GM13977 (cell line): ENCODE measurements around the gene CHD5.

Experiments
- DNase-seq: peaks from one replicate; pipeline ENCODE4 v3.0.0; 2012; ENCODE audit warnings: low spot score
- in situ Hi-C: fragments of 300-500 bp; cut with MboI; formaldehyde crosslinking; loops from one replicate; pipeline ENCODE4 v1.12.0; 2022; ENCODE audit warnings: low sequenced_read_pairs, low pct_unique_long_range_greater_than_20kb, mixed read lengths, inconsistent platforms; ENCODE audit not compliant: unreplicated experiment
- TF ChIP-seq, protein P1 (sequence below): IDR thresholded peaks from 2 replicates; pipeline ENCODE4 v1.5.1; 2012; ENCODE audit warnings: mild to moderate bottlenecking, control low read depth; ENCODE audit not compliant: insufficient read depth; ENCODE audit errors: extremely low read depth, missing control alignments

CHD5 gene

DNA sequence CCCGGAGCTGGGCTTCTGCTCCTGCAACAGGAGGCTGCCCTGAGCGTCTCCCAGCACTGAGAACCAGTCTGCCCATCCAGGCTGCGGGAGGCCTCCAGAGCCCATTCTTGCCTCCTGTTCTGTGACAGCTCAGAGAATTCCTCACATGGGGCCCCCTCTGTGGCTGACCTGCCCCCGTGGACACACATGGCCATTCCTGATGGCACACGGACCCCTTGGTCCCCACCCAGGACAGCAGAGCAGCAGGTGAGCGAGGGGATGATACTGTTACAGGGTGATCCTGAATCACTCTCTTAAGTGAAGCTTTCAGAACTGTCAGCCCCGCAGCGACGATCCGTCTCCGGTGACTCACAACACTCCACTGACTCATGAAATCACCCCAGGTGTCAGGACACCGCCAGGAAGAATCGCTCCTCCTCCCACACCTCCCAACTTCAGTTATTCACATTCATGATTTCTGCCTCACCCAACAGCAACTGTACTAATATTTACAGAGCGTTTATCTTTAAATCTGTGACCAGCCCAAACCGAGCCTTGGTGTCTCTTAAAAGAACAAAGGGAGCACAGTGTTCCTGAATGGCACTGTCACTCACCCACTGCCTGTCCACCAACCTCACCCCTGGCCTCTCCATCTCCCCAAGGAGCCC, 22.5 kb downstream of the CHD5 start:
- DNase-seq, result no peak
- in situ Hi-C loops, result no loop called here
- TF ChIP-seq, protein P1, sequence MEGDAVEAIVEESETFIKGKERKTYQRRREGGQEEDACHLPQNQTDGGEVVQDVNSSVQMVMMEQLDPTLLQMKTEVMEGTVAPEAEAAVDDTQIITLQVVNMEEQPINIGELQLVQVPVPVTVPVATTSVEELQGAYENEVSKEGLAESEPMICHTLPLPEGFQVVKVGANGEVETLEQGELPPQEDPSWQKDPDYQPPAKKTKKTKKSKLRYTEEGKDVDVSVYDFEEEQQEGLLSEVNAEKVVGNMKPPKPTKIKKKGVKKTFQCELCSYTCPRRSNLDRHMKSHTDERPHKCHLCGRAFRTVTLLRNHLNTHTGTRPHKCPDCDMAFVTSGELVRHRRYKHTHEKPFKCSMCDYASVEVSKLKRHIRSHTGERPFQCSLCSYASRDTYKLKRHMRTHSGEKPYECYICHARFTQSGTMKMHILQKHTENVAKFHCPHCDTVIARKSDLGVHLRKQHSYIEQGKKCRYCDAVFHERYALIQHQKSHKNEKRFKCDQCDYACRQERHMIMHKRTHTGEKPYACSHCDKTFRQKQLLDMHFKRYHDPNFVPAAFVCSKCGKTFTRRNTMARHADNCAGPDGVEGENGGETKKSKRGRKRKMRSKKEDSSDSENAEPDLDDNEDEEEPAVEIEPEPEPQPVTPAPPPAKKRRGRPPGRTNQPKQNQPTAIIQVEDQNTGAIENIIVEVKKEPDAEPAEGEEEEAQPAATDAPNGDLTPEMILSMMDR, result no peak

DNA sequence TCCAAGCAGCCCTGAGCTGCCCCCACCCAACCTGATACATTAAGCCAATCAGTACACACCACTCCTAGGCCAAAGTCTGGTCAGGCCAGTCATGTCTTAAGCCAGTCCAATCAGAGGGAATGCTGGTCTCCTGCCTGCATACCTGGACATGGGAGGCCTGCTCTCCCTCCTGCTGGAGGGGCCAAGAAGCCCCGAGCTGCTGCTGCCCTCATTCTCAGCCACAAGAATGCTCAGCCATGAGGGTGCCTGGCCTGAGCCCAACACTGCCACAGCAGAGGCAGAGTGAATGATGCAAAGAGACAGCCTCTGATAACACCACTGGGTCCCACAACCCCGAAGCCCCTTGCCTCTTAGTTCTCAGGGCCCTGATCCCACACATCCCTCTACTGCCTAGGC, 23.0 kb downstream of the CHD5 start:
- in situ Hi-C loops, result no loop called here
- TF ChIP-seq, protein P1, result no peak
- no peak for DNase-seq

DNA sequence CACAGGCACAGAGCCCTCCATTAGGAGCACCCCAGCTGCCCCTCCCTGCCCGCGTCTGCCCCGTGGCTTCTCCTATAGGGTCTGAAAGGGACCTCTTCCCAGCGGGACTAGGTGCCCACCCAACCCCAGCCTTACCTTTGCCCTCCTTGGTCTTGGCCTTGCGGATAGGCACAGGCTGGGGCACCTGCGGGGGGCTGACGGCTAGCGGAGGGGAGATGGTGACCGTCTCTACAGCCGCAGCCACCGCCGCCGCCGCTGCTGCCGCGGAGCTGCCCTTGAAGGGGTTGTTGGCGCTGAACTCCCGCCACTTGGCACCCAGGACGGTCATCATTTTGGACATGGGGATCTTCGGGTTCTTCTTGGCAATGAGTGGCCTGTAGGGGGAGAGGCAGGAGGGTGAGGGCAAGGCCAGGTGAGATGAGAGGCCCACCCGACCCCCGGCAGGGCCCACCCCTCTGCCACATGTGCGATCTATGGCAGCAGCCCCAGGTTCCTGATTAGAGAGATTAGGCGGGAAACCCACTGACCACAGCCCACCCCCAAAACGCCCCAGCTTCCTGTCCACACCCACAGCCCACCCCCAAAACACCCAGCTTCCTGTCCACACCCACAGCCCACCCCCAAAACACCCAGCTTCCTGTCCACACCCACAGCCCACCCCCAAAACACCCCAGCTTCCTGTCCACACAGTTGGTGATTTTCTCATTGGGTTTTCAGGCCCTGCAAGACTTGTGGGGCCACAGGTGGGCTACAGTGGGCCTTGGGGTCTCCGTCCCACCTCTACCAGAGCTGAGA, 25.4 kb downstream of the CHD5 start:
- in situ Hi-C loops, result no loop called here
- TF ChIP-seq, protein P1, result no peak
- DNase-seq, result no peak

DNA sequence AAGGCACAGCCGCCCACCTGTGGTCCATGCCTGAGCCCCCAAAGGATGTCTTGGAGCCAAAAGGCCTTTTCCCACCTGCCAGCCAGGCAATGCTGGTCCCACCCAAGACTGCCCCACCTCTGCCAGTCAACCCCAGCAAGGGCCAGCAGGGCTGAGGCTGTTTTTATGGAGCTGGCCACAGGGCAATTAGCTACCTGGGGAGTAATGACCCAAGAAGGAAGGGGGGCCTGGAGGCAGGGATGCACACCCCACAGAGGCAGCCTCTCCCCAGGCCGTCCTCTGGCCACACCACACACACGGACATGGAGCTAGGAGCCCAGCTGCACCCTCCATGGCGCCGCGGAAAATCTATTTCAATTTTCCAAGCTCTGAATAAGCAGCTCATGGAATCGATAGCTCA, 27.2 kb downstream of the CHD5 start:
- TF ChIP-seq, protein P1, result no peak
- in situ Hi-C loops, result no loop called here
- DNase-seq, result no peak

DNA sequence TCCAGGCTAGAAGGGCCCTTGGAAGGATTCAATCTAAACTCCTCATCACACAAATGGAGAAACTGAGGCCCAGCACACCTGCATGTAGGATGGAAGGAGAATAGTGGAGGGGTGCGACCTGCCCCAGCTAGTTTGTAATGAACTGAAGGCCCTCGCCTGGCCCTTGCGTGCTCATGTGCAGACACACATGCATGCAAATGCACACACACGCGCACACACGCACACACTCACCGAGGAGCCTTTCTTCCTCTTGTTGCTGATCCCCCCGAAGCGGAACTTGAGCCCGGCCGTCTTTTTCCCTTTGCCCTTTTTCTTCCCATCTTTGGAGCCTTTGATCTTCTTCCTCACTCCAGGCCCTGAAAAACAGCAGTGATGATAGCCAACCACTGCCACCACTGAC, 27.9 kb downstream of the CHD5 start:
- TF ChIP-seq, protein P1, result no peak
- no peak for DNase-seq
- in situ Hi-C loops, result no loop called here

DNA sequence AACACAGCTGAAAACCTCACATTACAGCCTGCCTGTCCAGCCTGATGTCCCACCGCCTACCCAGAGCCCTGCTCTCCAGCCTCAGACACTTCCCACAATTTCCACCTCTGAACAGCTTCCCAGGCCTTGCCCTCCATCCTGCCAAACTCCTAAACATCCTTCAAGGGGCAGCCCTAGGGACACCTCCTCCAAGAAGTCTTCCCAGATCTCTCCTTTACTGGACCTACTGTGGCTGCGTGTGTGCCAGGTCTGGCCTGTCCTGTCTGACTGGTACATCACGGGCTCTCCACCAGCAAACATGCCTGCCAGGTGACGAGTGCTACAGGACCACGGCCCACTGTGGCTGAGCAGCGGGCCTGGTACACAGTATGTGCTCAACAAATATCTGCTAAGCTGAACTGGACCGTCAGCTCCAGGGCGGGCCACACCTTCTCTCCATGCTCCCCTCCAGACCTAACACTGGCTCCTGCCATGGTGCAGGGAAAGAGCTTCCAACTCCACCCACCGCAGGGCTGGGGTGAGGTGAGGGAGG, 28.8 kb downstream of the CHD5 start:
- TF ChIP-seq, protein P1, result no peak
- DNase-seq, result no peak
- in situ Hi-C loops, result no loop called here
